AG08395 (cell line): ENCODE data around the gene DCDC2C.

Experiments used
- DNase-seq: peaks from one replicate; pipeline ENCODE4 v3.0.0; 2012; ENCODE audit warnings: mixed read lengths, low spot score

The DCDC2C gene

GRCh38 chr2:3895021-3895420 is 191.6 kb downstream of the DCDC2C start:
- no peak for DNase-seq
